ENCODE results near the gene MYADM. TPM values are rescaled to one million over a fixed set of nuclear protein-coding genes. Genes with fewer than 3 reads are reported as not detected.

Gene MYADM
- total and polyA plus RNA-seq, 2 experiments from 2014 or later, result 42.1 to 211 TPM

DNA sequence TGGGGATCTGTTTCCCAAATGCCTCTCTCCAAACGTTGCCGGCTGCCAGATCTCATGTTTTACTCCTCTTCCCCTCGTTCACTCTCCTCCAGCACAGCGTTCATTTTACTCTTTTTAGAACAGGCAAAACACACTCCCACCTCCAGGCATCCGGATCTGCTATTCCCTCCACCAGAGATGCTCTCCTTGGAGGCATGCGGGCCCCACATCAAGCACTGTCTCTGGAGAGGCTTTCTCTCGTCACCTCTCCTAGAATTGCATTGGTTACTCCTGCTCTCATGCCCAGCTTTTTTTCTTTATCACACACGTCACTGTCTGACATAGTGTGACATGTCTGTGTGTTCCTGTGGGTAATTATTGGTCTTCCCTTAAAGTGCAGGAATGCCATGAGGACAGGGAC lies 20.1 kb upstream of the MYADM start:
- DNase-seq (ENCODE audit: low spot score), result no peak
- Histone ChIP-seq H3K9me2 (replicated peaks; ENCODE audit: insufficient read depth) (no peaks in the 10 kb centered on the region), H3K36me3 (replicated peaks; ENCODE audit: insufficient read depth, low read depth) (no peaks in the 10 kb centered on the region), H3K4me2 (no peak overlapping the region), H2AFZ (no peak overlapping the region), H3K4me1 (ENCODE audit: insufficient read depth) (no peaks in the 10 kb centered on the region), H3K27ac (no peak overlapping the region), H3K4me3 (no peak overlapping the region), H4K20me1 (ENCODE audit: insufficient read depth, poor library complexity, severe bottlenecking) (no peaks in the 10 kb centered on the region), H3K9me3 (ENCODE audit: low read depth) (no peaks in the 10 kb centered on the region), H3K79me2 (no peaks in the 10 kb centered on the region), H3K27me3 (no peaks in the 10 kb centered on the region)
- TF ChIP-seq, protein P1, sequence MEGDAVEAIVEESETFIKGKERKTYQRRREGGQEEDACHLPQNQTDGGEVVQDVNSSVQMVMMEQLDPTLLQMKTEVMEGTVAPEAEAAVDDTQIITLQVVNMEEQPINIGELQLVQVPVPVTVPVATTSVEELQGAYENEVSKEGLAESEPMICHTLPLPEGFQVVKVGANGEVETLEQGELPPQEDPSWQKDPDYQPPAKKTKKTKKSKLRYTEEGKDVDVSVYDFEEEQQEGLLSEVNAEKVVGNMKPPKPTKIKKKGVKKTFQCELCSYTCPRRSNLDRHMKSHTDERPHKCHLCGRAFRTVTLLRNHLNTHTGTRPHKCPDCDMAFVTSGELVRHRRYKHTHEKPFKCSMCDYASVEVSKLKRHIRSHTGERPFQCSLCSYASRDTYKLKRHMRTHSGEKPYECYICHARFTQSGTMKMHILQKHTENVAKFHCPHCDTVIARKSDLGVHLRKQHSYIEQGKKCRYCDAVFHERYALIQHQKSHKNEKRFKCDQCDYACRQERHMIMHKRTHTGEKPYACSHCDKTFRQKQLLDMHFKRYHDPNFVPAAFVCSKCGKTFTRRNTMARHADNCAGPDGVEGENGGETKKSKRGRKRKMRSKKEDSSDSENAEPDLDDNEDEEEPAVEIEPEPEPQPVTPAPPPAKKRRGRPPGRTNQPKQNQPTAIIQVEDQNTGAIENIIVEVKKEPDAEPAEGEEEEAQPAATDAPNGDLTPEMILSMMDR (IDR thresholded peaks at IDR 0.05; ENCODE audit: poor library complexity), result no peak
- TF ChIP-seq EZH2 (IDR thresholded peaks at IDR 0.05; ENCODE audit: borderline replicate concordance), result no peak
- TF ChIP-seq EZH2phosphoT487 (IDR thresholded peaks at IDR 0.05; ENCODE audit: low read depth, severe bottlenecking, unreplicated experiment), result no peak
- WGBS (ENCODE audit: low lambda C conversion rate, missing lambda C conversion rate), result 71% methylated on average over 8 of the region's 8 CpGs

GRCh38 chr19:53849237-53849676 lies 18.4 kb upstream of the MYADM start:
- H3K9me2 ChIP-seq (replicated peaks; ENCODE audit: insufficient read depth), result no peaks in the 10 kb centered on the region
- no peak overlapping the region for H3K27ac ChIP-seq
- 71% methylated on average over 11 of the region's 11 CpGs for WGBS (ENCODE audit: low lambda C conversion rate, missing lambda C conversion rate)
- no peak overlapping the region for H2AFZ ChIP-seq
- no peak overlapping the region for H3K4me2 ChIP-seq
- no peaks in the 10 kb centered on the region for H3K9me3 ChIP-seq (ENCODE audit: low read depth)
- no peak for TF ChIP-seq EZH2 (IDR thresholded peaks at IDR 0.05; ENCODE audit: borderline replicate concordance)
- no peak for TF ChIP-seq EZH2phosphoT487 (IDR thresholded peaks at IDR 0.05; ENCODE audit: low read depth, severe bottlenecking, unreplicated experiment)
- H3K27me3 ChIP-seq, result no peaks in the 10 kb centered on the region
- H3K4me3 ChIP-seq, result no peak overlapping the region
- no peaks in the 10 kb centered on the region for H4K20me1 ChIP-seq (ENCODE audit: insufficient read depth, poor library complexity, severe bottlenecking)
- no peaks in the 10 kb centered on the region for H3K36me3 ChIP-seq (replicated peaks; ENCODE audit: insufficient read depth, low read depth)
- no peaks in the 10 kb centered on the region for H3K79me2 ChIP-seq
- no peaks in the 10 kb centered on the region for H3K4me1 ChIP-seq (ENCODE audit: insufficient read depth)
- DNase-seq (ENCODE audit: low spot score), result no peak

DNA sequence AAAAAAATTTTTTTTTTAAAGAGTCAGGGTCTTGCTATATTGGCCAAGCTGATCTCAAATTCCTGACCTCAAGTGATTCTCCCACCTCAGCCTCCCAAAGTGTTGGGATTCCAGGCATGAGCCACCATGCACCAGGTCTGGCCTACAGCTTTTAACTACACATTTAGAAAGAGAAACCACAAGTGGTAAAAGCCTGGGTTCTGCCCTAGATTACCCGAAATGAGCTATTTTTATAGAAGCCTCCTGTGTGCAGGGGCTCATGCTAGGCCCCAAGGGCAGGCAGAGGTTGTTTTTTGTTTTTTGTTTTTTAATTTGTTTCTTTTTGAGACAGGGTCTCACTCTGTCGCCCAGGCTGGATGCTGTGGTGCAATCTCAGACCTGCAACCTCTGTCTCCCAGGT lies 14.0 kb upstream of the MYADM start:
- Histone ChIP-seq H3K9me2 (replicated peaks; ENCODE audit: insufficient read depth) (no peaks in the 10 kb centered on the region), H3K79me2 (no peaks in the 10 kb centered on the region), H2AFZ (no peak overlapping the region), H3K4me1 (ENCODE audit: insufficient read depth) (no peaks in the 10 kb centered on the region), H3K4me2 (no peak overlapping the region), H3K27ac (no peak overlapping the region), H3K27me3 (no peaks in the 10 kb centered on the region), H3K4me3 (no peak overlapping the region), H3K9me3 (ENCODE audit: low read depth) (no peaks in the 10 kb centered on the region), H3K36me3 (replicated peaks; ENCODE audit: insufficient read depth, low read depth) (no peaks in the 10 kb centered on the region), H4K20me1 (ENCODE audit: insufficient read depth, poor library complexity, severe bottlenecking) (no peaks in the 10 kb centered on the region)
- no peak for DNase-seq (ENCODE audit: low spot score)
- TF ChIP-seq EZH2phosphoT487 (IDR thresholded peaks at IDR 0.05; ENCODE audit: low read depth, severe bottlenecking, unreplicated experiment) (no peak), EZH2 (IDR thresholded peaks at IDR 0.05; ENCODE audit: borderline replicate concordance) (no peak)
- TF ChIP-seq, protein P1 (IDR thresholded peaks at IDR 0.05; ENCODE audit: poor library complexity), result no peak
- WGBS (ENCODE audit: low lambda C conversion rate, missing lambda C conversion rate), result 89% methylated on average over 2 of the region's 2 CpGs

DNA sequence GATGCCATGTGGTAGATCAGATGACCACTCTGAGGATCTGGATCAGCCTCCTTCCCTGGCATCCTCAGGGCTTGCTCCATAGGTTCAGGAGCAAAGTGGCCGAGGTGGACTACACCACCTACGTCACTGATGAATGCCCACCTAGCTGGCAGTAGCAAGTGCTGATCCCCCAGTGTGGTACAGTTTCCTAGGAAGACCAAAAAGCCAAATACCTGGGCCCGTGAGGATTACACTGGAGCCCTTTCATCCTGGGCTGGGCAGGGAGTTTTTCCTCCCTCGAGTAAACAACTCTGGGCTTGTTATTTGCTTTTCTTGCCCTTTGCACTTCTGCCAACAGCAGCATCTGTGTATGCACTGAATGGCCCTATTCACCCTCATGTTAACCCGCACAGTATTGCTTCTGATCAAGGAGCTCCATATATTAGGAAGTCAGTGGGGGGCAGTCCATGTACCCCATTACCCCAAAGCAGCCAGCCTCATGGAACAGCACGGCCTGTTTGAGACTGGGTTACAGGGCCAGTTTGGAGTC lies 3.3 kb upstream of the MYADM start:
- Histone ChIP-seq H3K4me2 (no peak overlapping the region), H3K27me3 (no peaks in the 10 kb centered on the region), H3K9me2 (replicated peaks; ENCODE audit: insufficient read depth) (no peaks in the 10 kb centered on the region), H4K20me1 (ENCODE audit: insufficient read depth, poor library complexity, severe bottlenecking) (no peaks in the 10 kb centered on the region), H3K9me3 (ENCODE audit: low read depth) (no peaks in the 10 kb centered on the region), H3K4me1 (ENCODE audit: insufficient read depth) (peaks cover 31% of the 10 kb centered on the region), H2AFZ (no peak overlapping the region), H3K36me3 (replicated peaks; ENCODE audit: insufficient read depth, low read depth) (no peaks in the 10 kb centered on the region), H3K4me3 (no peak overlapping the region), H3K79me2 (peaks cover 6% of the 10 kb centered on the region), H3K27ac (peak overlapping the region; percentile 65)
- peak; percentile 57 for DNase-seq (ENCODE audit: low spot score)
- whole genome bisulfite sequencing (ENCODE audit: low lambda C conversion rate, missing lambda C conversion rate), result 67% methylated on average over 6 of the region's 6 CpGs
- TF ChIP-seq EZH2phosphoT487 (IDR thresholded peaks at IDR 0.05; ENCODE audit: low read depth, severe bottlenecking, unreplicated experiment), result no peak
- no peak for TF ChIP-seq EZH2 (IDR thresholded peaks at IDR 0.05; ENCODE audit: borderline replicate concordance)
- TF ChIP-seq, protein P1 (IDR thresholded peaks at IDR 0.05; ENCODE audit: poor library complexity), result no peak

Measured in hepatocyte (in vitro differentiated cells).